Measurements from ENCODE around the gene PBXIP1. TPM values are rescaled to one million over a fixed set of nuclear protein-coding genes. Genes with fewer than 3 reads are reported as not detected.
A peak's percentile ranks its signal among the peaks of the same experiment; 100 is the strongest.
"Not testable (repeated sequence)": the region's sequence is repeated elsewhere in the genome, so short reads cannot be mapped to it uniquely, and the experiment has no call there.

PBXIP1 gene
- total RNA-seq, 1 experiment from 2014 or later = 11.3 TPM

GRCh38 chr1:154998201-154998780 lies 42.4 kb upstream of the PBXIP1 start:
- H3K9me3 Mint-ChIP-seq (ENCODE audit: unreplicated experiment) = no peaks in the 10 kb centered on the region
- no peaks in the 10 kb centered on the region for H3K27me3 Mint-ChIP-seq (ENCODE audit: insufficient read depth, unreplicated experiment)
- peak; percentile 9 for TF ChIP-seq CTCF (IDR thresholded peaks at IDR 0.05; ENCODE audit: unreplicated experiment)
- H3K4me3 Mint-ChIP-seq (ENCODE audit: unreplicated experiment) = no peak overlapping the region
- no TSS peak for BruUV-seq (replicated peaks)
- no peak overlapping the region for H3K27ac Mint-ChIP-seq (ENCODE audit: low read depth, unreplicated experiment)
- ChIA-PET CTCF (interaction anchor here (0.6 to 9.4 kb wide), 13 partner anchors 10 to 517 kb away, joined by 3 to 118 read pairs (median 17); partner anchors contain the start of genes ADAM15, CKS1B, FLAD1 and PBXIP1), POLR2A (interaction anchor here (0.8 to 41.1 kb wide), 8 partner anchors 10 to 135 kb away, joined by 3 to 1917 read pairs (median 44); partner anchors contain the start of genes ADAM15, CKS1B, FLAD1 and PBXIP1)
- H3K4me1 Mint-ChIP-seq (ENCODE audit: insufficient read depth, unreplicated experiment) = peaks cover 38% of the 10 kb centered on the region
- no peak for DNase-seq (ENCODE audit: unreplicated experiment)
- H3K36me3 Mint-ChIP-seq (ENCODE audit: insufficient read depth, unreplicated experiment) = peaks cover 6% of the 10 kb centered on the region
- intact Hi-C loops (cut with micrococcal nuclease) = no loop called here

DNA sequence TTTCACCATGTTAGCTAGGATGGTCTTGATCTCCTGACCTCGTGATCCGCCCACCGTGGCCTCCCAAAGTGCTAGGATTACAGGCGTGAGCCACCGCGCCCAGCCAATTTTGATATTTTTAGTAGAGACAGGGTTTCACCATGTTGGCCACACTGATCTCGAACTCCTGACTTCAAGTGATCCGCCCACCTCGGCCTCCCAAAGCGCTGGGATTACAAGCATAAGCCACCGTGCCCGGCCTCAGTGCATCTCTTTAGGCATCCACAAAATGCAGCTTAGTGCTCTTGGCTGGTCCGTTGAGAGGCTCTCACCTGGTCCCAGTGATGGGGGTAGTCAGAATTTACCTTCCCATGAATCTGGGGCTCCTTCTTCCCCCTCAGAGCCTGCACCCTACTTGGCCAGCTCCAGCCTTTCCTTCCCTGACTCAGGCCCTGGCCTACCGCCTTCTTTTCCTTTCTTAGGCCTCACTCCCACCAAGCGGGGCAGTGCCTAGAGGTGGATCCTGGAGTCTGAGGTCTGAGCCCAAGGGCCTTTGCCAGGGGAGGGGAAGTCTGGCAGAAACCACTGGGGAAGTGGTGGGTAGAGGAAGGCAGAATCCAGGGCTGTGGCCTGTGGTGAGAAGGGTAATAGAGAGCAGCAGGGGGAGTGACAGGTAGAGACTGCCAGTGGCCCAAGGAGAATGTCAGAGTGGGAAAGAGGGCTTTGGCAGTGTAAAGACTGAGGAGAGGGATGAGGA lies 41.2 kb upstream of the PBXIP1 start:
- intact Hi-C loops (cut with micrococcal nuclease) = no loop called here
- Mint-ChIP-seq H3K9me3 (ENCODE audit: unreplicated experiment) (no peaks in the 10 kb centered on the region), H3K27me3 (ENCODE audit: insufficient read depth, unreplicated experiment) (no peaks in the 10 kb centered on the region), H3K27ac (ENCODE audit: low read depth, unreplicated experiment) (peak overlapping the region; percentile 65), H3K4me3 (ENCODE audit: unreplicated experiment) (no peak overlapping the region), H3K36me3 (ENCODE audit: insufficient read depth, unreplicated experiment) (peaks cover 6% of the 10 kb centered on the region), H3K4me1 (ENCODE audit: insufficient read depth, unreplicated experiment) (peaks cover 38% of the 10 kb centered on the region)
- no peak for TF ChIP-seq CTCF (IDR thresholded peaks at IDR 0.05; ENCODE audit: unreplicated experiment)
- ChIA-PET CTCF (interaction anchor here (0.6 to 9.4 kb wide), 19 partner anchors 11 to 487 kb away, joined by 3 to 118 read pairs (median 5); partner anchors contain the start of genes FLAD1, PBXIP1, PYGO2 and SHC1), POLR2A (interaction anchor here (0.6 to 41.1 kb wide), 6 partner anchors 10 to 68 kb away, joined by 3 to 1917 read pairs (median 3); partner anchors contain the start of genes ADAM15, CKS1B, FLAD1 and PBXIP1)
- BruUV-seq (replicated peaks) = no TSS peak
- DNase-seq (ENCODE audit: unreplicated experiment) = no peak

DNA sequence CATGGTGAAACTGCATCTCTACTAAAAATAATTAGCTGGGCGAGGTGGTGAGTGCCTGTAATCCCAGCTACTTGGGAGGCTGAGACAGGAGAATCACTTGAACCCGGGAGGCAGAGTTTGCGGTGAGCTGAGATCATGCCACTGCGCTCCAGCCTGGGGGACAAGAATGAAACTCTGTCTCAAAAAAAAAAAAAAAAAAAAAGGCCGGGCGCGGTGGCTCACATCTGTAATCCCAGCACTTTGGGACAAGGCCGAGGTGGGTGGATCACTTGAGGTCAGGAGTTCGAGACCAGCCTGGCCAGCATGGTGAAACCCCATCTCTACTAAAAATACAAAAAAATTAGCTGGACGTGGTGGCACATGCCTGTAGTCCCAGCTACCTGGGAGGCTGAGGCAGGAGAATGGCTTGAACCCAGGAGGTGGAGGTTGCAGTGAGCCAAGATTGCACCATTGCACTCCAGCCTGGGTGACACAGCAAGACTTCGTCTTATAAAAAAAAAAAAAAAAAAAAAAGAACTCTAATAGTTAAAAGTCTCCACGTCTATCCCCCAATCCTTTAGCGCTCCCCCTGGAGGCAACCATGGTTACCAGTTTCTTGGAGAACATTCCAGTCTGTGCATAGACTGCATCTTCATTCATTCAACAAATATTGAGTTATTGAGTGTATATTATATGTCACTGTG lies 39.5 kb upstream of the PBXIP1 start:
- H3K9me3 Mint-ChIP-seq (ENCODE audit: unreplicated experiment); H3K27ac Mint-ChIP-seq (ENCODE audit: low read depth, unreplicated experiment); intact Hi-C loops (cut with micrococcal nuclease); H3K27me3 Mint-ChIP-seq (ENCODE audit: insufficient read depth, unreplicated experiment); BruUV-seq (replicated peaks); H3K4me3 Mint-ChIP-seq (ENCODE audit: unreplicated experiment): not testable (repeated sequence)
- peak; percentile 92 for DNase-seq (ENCODE audit: unreplicated experiment)
- ChIA-PET POLR2A (interaction anchor here (0.6 to 41.1 kb wide), 6 partner anchors 9 to 58 kb away, joined by 3 to 1917 read pairs (median 6); partner anchors contain the start of genes CKS1B, FLAD1, PBXIP1 and PMVK), CTCF (interaction anchor here (0.6 to 9.4 kb wide), 24 partner anchors 9 to 1019 kb away, joined by 3 to 118 read pairs (median 4); partner anchors contain the start of genes ADAM15, FLAD1, KRTCAP2 and PBXIP1)
- peaks cover 12% of the 10 kb centered on the region for H3K36me3 Mint-ChIP-seq (ENCODE audit: insufficient read depth, unreplicated experiment)
- H3K4me1 Mint-ChIP-seq (ENCODE audit: insufficient read depth, unreplicated experiment) = peaks cover 38% of the 10 kb centered on the region

GRCh38 chr1:154994591-154994990 lies 38.7 kb upstream of the PBXIP1 start:
- TSS peak; percentile 13 for BruUV-seq (replicated peaks)
- H3K4me1 Mint-ChIP-seq (ENCODE audit: insufficient read depth, unreplicated experiment) = peaks cover 34% of the 10 kb centered on the region
- H3K27ac Mint-ChIP-seq (ENCODE audit: low read depth, unreplicated experiment) = peak overlapping the region; percentile 68
- CTCF ChIA-PET = interaction anchor here (0.6 to 9.4 kb wide), 16 partner anchors 9 to 500 kb away, joined by 3 to 118 read pairs (median 6); partner anchors contain the start of genes ADAM15, FLAD1, PYGO2 and SHC1
- H3K36me3 Mint-ChIP-seq (ENCODE audit: insufficient read depth, unreplicated experiment) = peaks cover 21% of the 10 kb centered on the region
- intact Hi-C loops (cut with micrococcal nuclease) = no loop called here
- no peak overlapping the region for H3K4me3 Mint-ChIP-seq (ENCODE audit: unreplicated experiment)
- no peak for TF ChIP-seq CTCF (IDR thresholded peaks at IDR 0.05; ENCODE audit: unreplicated experiment)
- H3K9me3 Mint-ChIP-seq (ENCODE audit: unreplicated experiment) = no peaks in the 10 kb centered on the region
- no peak for DNase-seq (ENCODE audit: unreplicated experiment)
- no peaks in the 10 kb centered on the region for H3K27me3 Mint-ChIP-seq (ENCODE audit: insufficient read depth, unreplicated experiment)
- POLR2A ChIA-PET = interaction anchor here (0.7 to 41.1 kb wide), 11 partner anchors 10 to 202 kb away, joined by 3 to 1917 read pairs (median 4); partner anchors contain the start of genes ADAM15, CKS1B, FLAD1 and PBXIP1
